K562 (cell line): ENCODE results near the gene SGSM2. TPM values are rescaled to one million over a fixed set of nuclear protein-coding genes. Genes with fewer than 3 reads are reported as not detected.

Experiments
- ATAC-seq: fragments of 200-7000 bp; cut with Tn5 transposase; 3 replicates; pipeline ENCODE4 v1.9.1; 2020; ENCODE audit warnings: moderate library complexity
- BruUV-seq: library from RNA; stranded (reverse); fragments of 400-500 nt; replicated peaks from 2 replicates; lab custom pipeline; 2021; lab: Mats Ljungman, UMichigan
- CTCF ChIA-PET: fragments of 300-600 bp; formaldehyde crosslinking; extraction: SDS; loops from one replicate; lab custom pipeline; 2021; ENCODE audit warnings: low intra/inter-chr PET ratio; lab: Yijun Ruan, JAX
- POLR2A ChIA-PET: fragments of 300-600, 350-650 bp; sonication (Branson Sonifier 250); formaldehyde crosslinking; extraction: SDS; loops from one replicate; lab custom pipeline; 2021; ENCODE audit warnings: antibody characterized with exemption, inconsistent platforms; lab: Yijun Ruan, JAX
- DNase-seq, 4 experiments: peaks; one replicate each; pipeline versions ENCODE4 v3.0.0 to v3.0.0-alpha.2; 2011 to 2018; ENCODE audit warnings: low spot score in 3 of 4, mixed read lengths in 3 of 4; ENCODE audit errors: extremely low read depth in 1 of 4
- FAIRE-seq: peaks from 2 replicates; lab custom pipeline; 2011; peaks lifted over from hg19 to GRCh38; lab: Jason Lieb, UNC
- H2AFZ ChIP-seq: 2 replicates; pipeline ENCODE4 v1.6.0; 2011; ENCODE audit warnings: low read depth, low read length, control low read depth, inconsistent platforms
- H3K27ac ChIP-seq: fragments of 200-600 bp; 3 replicates; pipeline ENCODE4 v1.8.0; 2011; ENCODE audit warnings: low read depth, mild to moderate bottlenecking, control low read depth, inconsistent platforms, low read length, moderate library complexity, mixed read lengths; ENCODE audit errors: extremely low read depth
- H3K27me3 ChIP-seq, 2 experiments: fragments of 300-600 bp in 1 of 2; 2 replicates in 1 of 2; 3 replicates in 1 of 2; pipeline versions ENCODE4 v1.6.0 to v1.8.0; 2011; ENCODE audit warnings: inconsistent platforms in 2 of 2, low read length in 2 of 2, mild to moderate bottlenecking in 1 of 2, mixed read lengths in 1 of 2, moderate library complexity in 1 of 2; ENCODE audit not compliant: control insufficient read depth in 2 of 2, insufficient read depth in 2 of 2
- H3K36me3 ChIP-seq: fragments of 300-600 bp; 3 replicates; pipeline ENCODE4 v1.8.0; 2011; ENCODE audit warnings: mild to moderate bottlenecking, low read length, inconsistent platforms; ENCODE audit not compliant: control insufficient read depth, insufficient read depth
- H3K4me1 ChIP-seq, 2 experiments: fragments of 200-600 bp in 1 of 2; replicated peaks in 1 of 2; 2 replicates in 1 of 2; 3 replicates in 1 of 2; pipeline versions ENCODE4 v1.5.1 to v1.8.0; 2011; ENCODE audit warnings: inconsistent platforms in 2 of 2, low read length in 2 of 2, mild to moderate bottlenecking in 1 of 2, mixed read lengths in 1 of 2, moderate library complexity in 1 of 2; ENCODE audit not compliant: control insufficient read depth in 2 of 2, insufficient read depth in 2 of 2
- H3K4me2 ChIP-seq: 2 replicates; pipeline ENCODE4 v1.6.1; 2011; ENCODE audit warnings: low read length, control low read depth, inconsistent platforms, mixed read lengths; ENCODE audit not compliant: insufficient read depth
- H3K4me3 ChIP-seq: fragments of 200-600 bp; sonication (generic), shearing (Covaris generic); 2 replicates; pipeline ENCODE4 v1.5.1; 2016; ENCODE audit warnings: control low read depth, inconsistent platforms
- H3K79me2 ChIP-seq: fragments of 200-600 bp; 3 replicates; pipeline ENCODE4 v1.8.0; 2011; ENCODE audit warnings: low read length, inconsistent platforms; ENCODE audit not compliant: control insufficient read depth, insufficient read depth
- H3K9ac ChIP-seq, 2 experiments: 2 replicates each; pipeline versions ENCODE4 v1.6.0 to v1.6.1; 2011; ENCODE audit warnings: low read depth in 2 of 2, low read length in 2 of 2, control low read depth in 1 of 2, inconsistent platforms in 1 of 2, mild to moderate bottlenecking in 1 of 2, mixed read lengths in 1 of 2; ENCODE audit not compliant: insufficient read depth in 1 of 2
- H3K9me1 ChIP-seq: one replicate; pipeline ENCODE4 v1.6.0; 2011; ENCODE audit warnings: inconsistent platforms, mild to moderate bottlenecking, low read length, moderate library complexity; ENCODE audit not compliant: control insufficient read depth, insufficient read depth
- H3K9me3 ChIP-seq: replicated peaks from 2 replicates; pipeline ENCODE4 v1.5.1; 2011; ENCODE audit warnings: low read depth, low read length, inconsistent platforms; ENCODE audit not compliant: control insufficient read depth, insufficient read depth
- H4K20me1 ChIP-seq: replicated peaks from 2 replicates; pipeline ENCODE4 v1.6.1; 2011; ENCODE audit warnings: low read length, inconsistent platforms, mixed read lengths; ENCODE audit not compliant: control insufficient read depth, insufficient read depth
- ELF1 ChIP-seq: fragments of 200-800 bp; sonication (Bioruptor generic); IDR thresholded peaks from 2 replicates; pipeline ENCODE4 v1.6.1; 2016; ENCODE audit warnings: missing genetic modification characterization, missing compliant biosample characterization
- EP300 ChIP-seq: IDR thresholded peaks from 2 replicates; pipeline ENCODE4 v1.6.1; 2012; ENCODE audit warnings: low read length, improper control_type of control experiment
- FOXA1 ChIP-seq: fragments of 450-650 bp; IDR thresholded peaks from 2 replicates; pipeline ENCODE4 v1.6.1; 2016; ENCODE audit warnings: mild to moderate bottlenecking, borderline replicate concordance
- GTF2F1 ChIP-seq: IDR thresholded peaks from 2 replicates; pipeline ENCODE4 v1.6.1; 2011; ENCODE audit warnings: low read depth, low read length, improper control_type of control experiment
- KHSRP ChIP-seq: fragments of 450-650 bp; IDR thresholded peaks from 2 replicates; pipeline ENCODE4 v1.6.1; 2017
- KLF13 ChIP-seq: fragments of 450-650 bp; IDR thresholded peaks from 2 replicates; pipeline ENCODE4 v1.6.1; 2016; ENCODE audit warnings: missing genetic modification characterization, low read depth, mild to moderate bottlenecking, missing compliant biosample characterization, moderate library complexity, borderline replicate concordance
- MAZ ChIP-seq, 2 experiments: fragments of 450-650 bp in 1 of 2; sonication (generic) in 1 of 2; formaldehyde crosslinking; IDR thresholded peaks in 1 of 2; conservative IDR thresholded peaks in 1 of 2; 2 replicates each; pipeline versions ENCODE4 v1.4.0 to v1.5.0; 2020; ENCODE audit warnings: mild to moderate bottlenecking in 1 of 2, missing genetic modification reagents in 1 of 2
- MCM7 ChIP-seq, 2 experiments: fragments of 450-650 bp; IDR thresholded peaks; 2 replicates each; pipeline ENCODE4 v1.6.1; 2016 to 2018
- TFAP4 ChIP-seq: sonication (generic); formaldehyde crosslinking; IDR thresholded peaks from 2 replicates; pipeline ENCODE4 v1.8.0; 2022; ENCODE audit warnings: missing genetic modification reagents, mild to moderate bottlenecking, moderate library complexity, borderline replicate concordance
- ZNF324 ChIP-seq: fragments of 250-450 bp; sonication (Bioruptor Pico); IDR thresholded peaks from 2 replicates; pipeline ENCODE4 v1.4.0; 2020; ENCODE audit warnings: mild to moderate bottlenecking
- ZNF561 ChIP-seq: fragments of 450-650 bp; formaldehyde crosslinking; conservative IDR thresholded peaks from 2 replicates; pipeline ENCODE4 v1.4.0; 2020; ENCODE audit warnings: mild to moderate bottlenecking, moderate library complexity
- WGBS: fragments of 100-300 bp; shearing (Covaris generic); methylation state at CpG from one replicate; pipeline ENCODE4 v1.1.6; 2016; ENCODE audit warnings: low coverage, mixed read lengths; ENCODE audit not compliant: insufficient coverage; ENCODE audit errors: missing lambda C conversion rate; 5-methylcytosine and 5-hydroxymethylcytosine counted together
- in situ Hi-C: fragments of 300-500 bp; cut with MboI; formaldehyde crosslinking; loops from 4 replicates; pipeline ENCODE4 v1.15.0; 2018; ENCODE audit warnings: inconsistent platforms, mixed read lengths
- intact Hi-C: fragments of 100-400 bp; cut with micrococcal nuclease; formaldehyde crosslinking; loops from 2 replicates; pipeline ENCODE4 v1.14.2; 2022
- polyA plus RNA-seq, 8 experiments: library from polyadenylated mRNA; depleted of rRNA in 4 of 8; stranded (reverse) in 5 of 8; unstranded in 3 of 8; fragments of >200 nt; fragmentation: Nextera tagmentation in 2 of 8; fragmentation: Illumina TruSeq in 1 of 8; extraction: Ambion mirVana in 2 of 8; extraction: Trizol in 1 of 8; gene quantifications; 2 replicates each; pipeline versions ENCODE4 v1.2.1 to v1.2.3, GENCODE V29; 2011 to 2014; ENCODE audit warnings: inconsistent platforms in 1 of 8, missing spikeins in 1 of 8
- total RNA-seq, 7 experiments: library from RNA; depleted of rRNA in 6 of 7; stranded (reverse); fragments of >200 nt in 6 of 7; fragmentation: Illumina TruSeq in 2 of 7; extraction: Trizol in 2 of 7; gene quantifications; 2 replicates each; pipeline versions ENCODE4 v1.2.1 to v1.2.3, GENCODE V29; 2011 to 2021; ENCODE audit warnings: low replicate concordance in 1 of 7

SGSM2 gene
- total and polyA plus RNA-seq, 9 of the 15 experiments (the other 6 are each of a cell fraction or from before 2014, with no cell fraction given), result 0.20 to 26.3 (median 14.8) TPM

GRCh38 chr17:2379489-2380225 lies 42.4 kb downstream of the SGSM2 start:
- POLR2A ChIA-PET, result interaction anchor here (1.2 kb wide), 1 partner anchor 14 kb away, joined by 4 read pairs; no protein-coding TSS in a partner anchor
- in situ Hi-C loops, result loop anchor here (5.0 kb wide), 1 partner anchor 33 kb away; no protein-coding TSS in a partner anchor
- H3K9me3 ChIP-seq, result no peaks in the 10 kb centered on the region
- FAIRE-seq, result no peak
- no peaks in the 10 kb centered on the region for H3K27me3 ChIP-seq
- H3K4me2 ChIP-seq, result no peak overlapping the region
- no peak overlapping the region for H2AFZ ChIP-seq
- no peak overlapping the region for H3K9ac ChIP-seq
- intact Hi-C loops, result no loop called here
- no peaks in the 10 kb centered on the region for H3K9me1 ChIP-seq
- no peak overlapping the region for H3K4me3 ChIP-seq
- H3K36me3 ChIP-seq, result no peaks in the 10 kb centered on the region
- no peak for ATAC-seq
- BruUV-seq, result no TSS peak
- H3K27ac ChIP-seq, result no peak overlapping the region
- H3K79me2 ChIP-seq, result no peaks in the 10 kb centered on the region
- H4K20me1 ChIP-seq, result no peaks in the 10 kb centered on the region
- TF ChIP-seq ELF1 (tag) (no peak), EP300 (no peak), FOXA1 (no peak), MCM7 (IDR thresholded peaks at IDR 0.05) (no peak), ZNF324 (CRISPR knock-in tag) (no peak), KHSRP (no peak), KLF13 (no peak), GTF2F1 (no peak), TFAP4 (no peak), MAZ (CRISPR knock-in tag; conservative IDR thresholded peaks at IDR 0.05 in 1 of 2, IDR thresholded peaks at IDR 0.05 in 1 of 2) (no peak), ZNF561 (no peak)
- TF ChIP-seq, all 486 proteins: peak for 0
- CTCF ChIA-PET, result interaction anchor here (5.3 kb wide), 1 partner anchor 35 kb away, joined by 78 read pairs; no protein-coding TSS in a partner anchor
- no peak for DNase-seq
- H3K4me1 ChIP-seq, result peaks cover 14 to 33% of the 10 kb centered on the region in 2 experiments
- 83% methylated on average over 10 of the region's 25 CpGs for WGBS
